NCI-H2081 treated with DMSO at 0.1 percent for 48 hours (cell line): ENCODE results near the gene UNC119B.

Source experiments
- DNase-seq: peaks from one replicate; lab custom pipeline; 2025; lab: John Stamatoyannopoulos, UW

Gene UNC119B

DNA sequence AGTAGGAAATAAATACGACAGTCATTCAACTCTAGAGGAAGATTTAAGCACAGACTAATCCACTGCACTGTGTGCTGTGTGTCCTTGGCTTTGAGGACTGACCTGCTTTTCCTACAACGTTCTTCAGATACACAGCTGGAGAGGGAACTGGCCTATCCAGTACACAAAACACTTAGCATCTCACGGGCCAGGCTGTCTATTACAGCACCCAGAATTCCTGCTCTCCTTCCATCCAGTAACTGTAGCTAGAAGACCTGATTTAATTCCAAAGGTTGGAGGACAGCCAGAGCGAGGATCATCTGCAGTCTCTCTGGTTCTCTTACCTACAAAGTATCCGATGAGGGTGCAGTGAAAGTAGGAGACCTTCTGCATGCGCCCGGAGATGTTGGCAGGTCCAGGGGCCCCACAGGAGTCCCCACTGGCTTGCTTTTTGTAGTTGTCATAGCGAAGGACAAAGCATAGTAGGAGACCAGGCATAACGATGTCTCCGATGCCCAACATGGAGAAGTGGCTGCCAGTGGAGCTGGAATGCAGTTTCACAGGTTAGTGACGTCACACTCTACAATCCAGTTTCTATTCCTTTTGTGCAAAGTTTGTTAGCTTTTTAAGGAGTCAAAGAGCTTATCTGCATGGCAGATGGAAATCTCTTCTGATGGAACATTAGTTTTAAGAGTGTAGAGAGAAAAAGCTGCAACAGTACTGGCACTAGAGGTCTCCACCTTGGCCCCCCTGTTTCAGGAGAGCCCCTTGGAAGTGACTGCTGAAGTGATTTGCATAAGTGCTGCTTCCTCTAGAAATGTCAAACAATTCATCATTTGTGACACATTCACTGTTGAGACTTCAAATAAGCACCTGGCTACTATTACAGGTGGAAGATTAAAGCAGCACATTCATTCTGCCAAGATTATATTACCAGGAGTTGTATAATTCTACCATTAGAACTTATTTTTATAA is 57.1 kb downstream of the UNC119B start:
- no peak for DNase-seq

DNA sequence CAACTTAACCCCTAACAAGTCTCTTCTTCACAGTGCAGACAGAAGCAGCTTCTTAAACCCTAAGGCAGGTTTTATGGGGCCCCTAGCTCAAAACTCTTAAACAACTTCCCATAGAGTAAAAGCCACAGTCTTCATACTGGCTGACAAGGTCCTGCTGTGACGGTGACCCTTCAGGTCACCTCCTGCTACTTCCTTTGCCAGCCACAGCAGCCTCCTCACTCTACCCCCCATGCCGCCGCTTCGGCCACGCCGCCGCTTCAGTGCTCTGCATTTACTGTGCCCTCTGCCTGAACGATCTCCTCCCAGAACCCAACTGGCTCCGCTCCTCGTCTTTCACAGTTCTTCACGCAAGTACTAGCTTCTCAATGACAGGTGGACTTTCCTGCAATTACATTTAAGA is 60.8 kb downstream of the UNC119B start:
- DNase-seq, result no peak
